ENCODE data around the gene OPCML. TPM values are rescaled to one million over a fixed set of nuclear protein-coding genes. Genes with fewer than 3 reads are reported as not detected.

The OPCML gene
- total RNA-seq, 1 experiment from 2014 or later = 0.94 TPM

GRCh38 chr11:133531458-133531857 is 843 bp downstream of the OPCML start:
- H2AFZ ChIP-seq (ENCODE audit: low read length) = no peak overlapping the region
- peaks cover 23% of the 10 kb centered on the region for H3K4me1 ChIP-seq (ENCODE audit: insufficient read depth, low read length)

More at GRCh38 chr11:133531458-133531857, 843 bp downstream of the OPCML start:
- H3K79me1 ChIP-seq (ENCODE audit: insufficient read depth, low read depth, low read length, poor library complexity, severe bottlenecking) = no peaks in the 10 kb centered on the region
- H3K4ac ChIP-seq (ENCODE audit: low read depth, low read length) = no peak overlapping the region
- peaks cover 26% of the 10 kb centered on the region for H3K23me2 ChIP-seq (ENCODE audit: insufficient read length, low read depth, low read length, poor library complexity, severe bottlenecking)
- DNase-seq = no peak
- Mint-ChIP-seq H3K9me3 (no peaks in the 10 kb centered on the region), H3K27ac (peak overlapping the region in 2 of 3 experiments; percentile 13 to 55; a peak in 3 of 7 replicates), H3K4me3 (peak overlapping the region; percentile 78 to 93), H3K36me3 (ENCODE audit: insufficient read depth in 1 of 3, low read depth in 3 of 3) (peaks cover 0 to 4% (median 0%) of the 10 kb centered on the region in 3 experiments; a peak in 2 of 7 replicates), H3K27me3 (ENCODE audit: low read depth) (peaks cover 37% of the 10 kb centered on the region), H3K4me1 (peaks cover 62 to 71% of the 10 kb centered on the region in 2 experiments)
- H4K5ac ChIP-seq (ENCODE audit: insufficient read length, low read depth, low read length) = no peak overlapping the region
- no peaks in the 10 kb centered on the region for H3K9me3 ChIP-seq (ENCODE audit: control insufficient read depth, low read depth, low read length)
- no peak overlapping the region for H3K27ac ChIP-seq (ENCODE audit: insufficient read length, low read depth, low read length)
- no peak overlapping the region for H2BK15ac ChIP-seq (ENCODE audit: low read depth, low read length)
- no peak overlapping the region for H2AK5ac ChIP-seq (ENCODE audit: insufficient read length, low read length)
- no CpG with 5 or more reads among the region's 6 CpGs for WGBS (ENCODE audit: extremely low coverage, insufficient read length, low lambda C conversion rate)
- H4K8ac ChIP-seq (replicated peaks; ENCODE audit: insufficient read length, low read depth, low read length) = no peak overlapping the region
- H2BK12ac ChIP-seq (ENCODE audit: insufficient read length, low read depth, low read length) = no peak overlapping the region
- no peak overlapping the region for H2BK120ac ChIP-seq (ENCODE audit: low read depth, low read length, poor library complexity, severe bottlenecking)
- no peak overlapping the region for H2BK20ac ChIP-seq (ENCODE audit: low read depth, low read length, poor library complexity, severe bottlenecking)
- no peaks in the 10 kb centered on the region for H3K79me2 ChIP-seq (ENCODE audit: insufficient read depth, low read length)
- H3K56ac ChIP-seq (ENCODE audit: insufficient read length, low read depth, low read length) = no peak overlapping the region
- no peak overlapping the region for H3K14ac ChIP-seq (ENCODE audit: insufficient read depth, low read length)
- TF ChIP-seq CTCF (conservative IDR thresholded peaks at IDR 0.05) = no peak
- H3T11ph ChIP-seq (ENCODE audit: low read length) = no peak overlapping the region
- peaks cover 4% of the 10 kb centered on the region; the same call in 1 of the 2 replicates for H3K27me3 ChIP-seq (ENCODE audit: insufficient read depth, low read length)
- H3K18ac ChIP-seq (ENCODE audit: insufficient read length, low read depth, low read length) = no peak overlapping the region
- H2BK5ac ChIP-seq (ENCODE audit: insufficient read length, low read length) = no peak overlapping the region
- no peak overlapping the region for H4K91ac ChIP-seq (ENCODE audit: insufficient read length, low read depth, low read length)
- no peaks in the 10 kb centered on the region for H4K20me1 ChIP-seq (ENCODE audit: control insufficient read depth, insufficient read depth, insufficient read length)
- peak overlapping the region; percentile 17 for H3K9ac ChIP-seq (ENCODE audit: extremely low read depth, insufficient read length, low read length)
- peak overlapping the region; percentile 93 for H3K4me2 ChIP-seq (ENCODE audit: insufficient read depth, insufficient read length, low read length)
- H3K23ac ChIP-seq (ENCODE audit: insufficient read length, low read depth, low read length) = no peak overlapping the region

Data from H9 (cell line).